HG03280 (cell line): ENCODE measurements around the gene SLC35F3.

Source experiments
- ATAC-seq: cut with Tn5 transposase; IDR thresholded peaks from one replicate; pipeline ENCODE4 v1.9.1; 2021; ENCODE audit warnings: mild to moderate bottlenecking, moderate library complexity; ENCODE audit not compliant: unreplicated experiment

SLC35F3 gene

GRCh38 chr1:234019387-234019786, 114.9 kb downstream of the SLC35F3 start:
- no peak for ATAC-seq

GRCh38 chr1:234022302-234022701, 117.8 kb downstream of the SLC35F3 start:
- no peak for ATAC-seq

- no peak for ATAC-seq
These were observed 135.1 kb downstream of the SLC35F3 start for GRCh38 chr1:234039603-234040002.

GRCh38 chr1:234040446-234041317, 136.2 kb downstream of the SLC35F3 start:
- no peak for ATAC-seq

GRCh38 chr1:234044079-234044478, 139.6 kb downstream of the SLC35F3 start:
- ATAC-seq, result no peak

- ATAC-seq, result no peak
These were observed 142.6 kb downstream of the SLC35F3 start for GRCh38 chr1:234047123-234047522.

GRCh38 chr1:234062166-234062565, 157.7 kb downstream of the SLC35F3 start:
- ATAC-seq, result no peak

- ATAC-seq, result peak; percentile 69
These were observed 161.4 kb downstream of the SLC35F3 start for GRCh38 chr1:234065794-234066447.

- ATAC-seq, result no peak
These were observed 163.3 kb downstream of the SLC35F3 start for GRCh38 chr1:234067581-234068337.

- no peak for ATAC-seq
These were observed 165.3 kb downstream of the SLC35F3 start for GRCh38 chr1:234069760-234070159.

- no peak for ATAC-seq
These were observed 168.3 kb downstream of the SLC35F3 start for GRCh38 chr1:234072793-234073192.

- no peak for ATAC-seq
These were observed 173.7 kb downstream of the SLC35F3 start for GRCh38 chr1:234078143-234078542.

GRCh38 chr1:234079896-234080295, 175.4 kb downstream of the SLC35F3 start:
- no peak for ATAC-seq

GRCh38 chr1:234083460-234083859, 179.0 kb downstream of the SLC35F3 start:
- ATAC-seq, result no peak

GRCh38 chr1:234089396-234089795, 184.9 kb downstream of the SLC35F3 start:
- no peak for ATAC-seq

GRCh38 chr1:234090212-234091064, 186.0 kb downstream of the SLC35F3 start:
- ATAC-seq, result no peak

GRCh38 chr1:234091065-234091401, 186.6 kb downstream of the SLC35F3 start:
- ATAC-seq, result no peak

GRCh38 chr1:234091876-234092275, 187.4 kb downstream of the SLC35F3 start:
- ATAC-seq, result no peak

GRCh38 chr1:234093107-234093506, 188.6 kb downstream of the SLC35F3 start:
- no peak for ATAC-seq

- ATAC-seq, result no peak
These were observed 189.3 kb downstream of the SLC35F3 start for GRCh38 chr1:234093741-234094140.

GRCh38 chr1:234094172-234094571, 189.7 kb downstream of the SLC35F3 start:
- ATAC-seq, result no peak
